Esophagus squamous epithelium (tissue), 4 donors: ENCODE results near the gene ORM1.

Experiments used
- POLR2A ChIP-seq, 4 donors: fragments of 450-650 bp; IDR thresholded peaks; one replicate each; pipeline ENCODE4 v1.6.1; 2017; ENCODE audit warnings: antibody characterized with exemption in 4 of 4, mild to moderate bottlenecking in 4 of 4, moderate library complexity in 3 of 4
- TF ChIP-seq, protein P1 (sequence below), 6 experiments: fragments of 450-650 bp in 4 of 6; fragments of 200-600 bp in 2 of 6; sonication (generic) in 2 of 6; IDR thresholded peaks; one replicate each; pipeline ENCODE4 v1.5.1; 2016 to 2019; ENCODE audit warnings: antibody characterized with exemption in 6 of 6, mild to moderate bottlenecking in 4 of 6, moderate library complexity in 4 of 6

DNA sequence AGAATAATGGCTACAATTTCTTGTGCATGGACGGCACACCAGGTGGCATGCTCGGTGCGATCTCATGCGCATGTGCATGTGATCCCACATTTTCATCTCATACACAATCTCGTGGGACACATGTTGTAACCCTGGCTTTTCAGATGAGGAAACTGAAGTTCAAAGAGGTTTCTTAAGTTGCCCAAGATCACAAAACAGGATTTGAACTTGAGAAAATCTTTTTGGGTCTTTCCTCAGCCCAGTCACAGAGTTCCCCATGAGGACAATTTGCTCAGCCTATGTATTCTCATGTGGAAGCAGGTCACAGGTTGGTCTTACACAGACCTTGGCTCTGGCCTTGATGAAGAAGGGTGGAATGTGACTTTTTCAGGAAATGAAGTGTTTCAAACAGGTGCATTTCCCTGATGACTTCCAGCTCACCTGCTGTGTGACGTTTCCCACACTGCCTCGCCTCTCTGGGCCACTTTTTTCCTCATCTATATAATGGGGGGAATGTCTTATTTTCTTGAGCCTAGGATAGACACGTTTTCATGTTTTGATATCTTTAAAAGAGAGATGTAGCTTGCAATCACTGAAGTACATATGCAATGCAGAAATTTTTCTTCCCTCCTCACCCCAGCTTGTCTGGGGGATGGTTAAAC, 7.1 kb upstream of the ORM1 start:
- TF ChIP-seq, protein P1, sequence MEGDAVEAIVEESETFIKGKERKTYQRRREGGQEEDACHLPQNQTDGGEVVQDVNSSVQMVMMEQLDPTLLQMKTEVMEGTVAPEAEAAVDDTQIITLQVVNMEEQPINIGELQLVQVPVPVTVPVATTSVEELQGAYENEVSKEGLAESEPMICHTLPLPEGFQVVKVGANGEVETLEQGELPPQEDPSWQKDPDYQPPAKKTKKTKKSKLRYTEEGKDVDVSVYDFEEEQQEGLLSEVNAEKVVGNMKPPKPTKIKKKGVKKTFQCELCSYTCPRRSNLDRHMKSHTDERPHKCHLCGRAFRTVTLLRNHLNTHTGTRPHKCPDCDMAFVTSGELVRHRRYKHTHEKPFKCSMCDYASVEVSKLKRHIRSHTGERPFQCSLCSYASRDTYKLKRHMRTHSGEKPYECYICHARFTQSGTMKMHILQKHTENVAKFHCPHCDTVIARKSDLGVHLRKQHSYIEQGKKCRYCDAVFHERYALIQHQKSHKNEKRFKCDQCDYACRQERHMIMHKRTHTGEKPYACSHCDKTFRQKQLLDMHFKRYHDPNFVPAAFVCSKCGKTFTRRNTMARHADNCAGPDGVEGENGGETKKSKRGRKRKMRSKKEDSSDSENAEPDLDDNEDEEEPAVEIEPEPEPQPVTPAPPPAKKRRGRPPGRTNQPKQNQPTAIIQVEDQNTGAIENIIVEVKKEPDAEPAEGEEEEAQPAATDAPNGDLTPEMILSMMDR (IDR thresholded peaks at IDR 0.05), result no peak
- TF ChIP-seq POLR2A (IDR thresholded peaks at IDR 0.05), result no peak
